ENCODE measurements around the gene DENND1A.
"Not testable (repeated sequence)": the region's sequence is repeated elsewhere in the genome, so short reads cannot be mapped to it uniquely, and the experiment has no call there.

DENND1A gene

DNA sequence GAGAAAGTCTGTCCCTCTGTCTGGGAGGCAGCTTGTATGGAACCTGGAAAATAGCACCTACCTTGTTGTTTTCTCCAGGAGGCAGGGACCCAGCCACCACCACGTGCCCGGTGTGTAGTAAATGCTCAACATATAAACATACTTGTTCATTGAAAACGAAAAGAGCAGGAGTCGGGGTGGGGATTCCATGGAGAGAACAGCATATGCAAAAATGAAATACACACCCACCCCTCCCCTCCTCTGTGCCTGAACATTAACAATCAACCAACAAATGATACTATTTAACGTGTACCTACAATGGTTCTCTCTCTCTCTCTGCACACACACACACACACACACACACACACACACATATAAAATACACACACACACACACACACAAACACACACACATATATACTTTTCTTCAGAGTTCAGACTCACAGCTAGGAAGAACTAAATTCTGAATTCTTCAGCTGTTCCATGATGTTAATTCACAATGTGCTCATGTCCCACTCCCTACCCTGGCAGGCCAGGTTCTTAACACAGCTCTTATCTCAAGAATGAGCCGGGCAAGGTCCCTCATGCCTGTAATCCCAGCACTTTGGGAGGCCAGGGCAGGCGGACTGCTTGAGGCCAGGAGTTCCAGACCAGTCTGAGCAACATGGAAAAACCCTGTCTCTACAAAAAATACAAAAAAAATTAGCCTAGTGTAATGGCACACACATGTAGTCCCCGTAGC lies 16.3 kb upstream of the DENND1A start:
- peak in 1 of 2 experiments; percentile 57 for DNase-seq

DNA sequence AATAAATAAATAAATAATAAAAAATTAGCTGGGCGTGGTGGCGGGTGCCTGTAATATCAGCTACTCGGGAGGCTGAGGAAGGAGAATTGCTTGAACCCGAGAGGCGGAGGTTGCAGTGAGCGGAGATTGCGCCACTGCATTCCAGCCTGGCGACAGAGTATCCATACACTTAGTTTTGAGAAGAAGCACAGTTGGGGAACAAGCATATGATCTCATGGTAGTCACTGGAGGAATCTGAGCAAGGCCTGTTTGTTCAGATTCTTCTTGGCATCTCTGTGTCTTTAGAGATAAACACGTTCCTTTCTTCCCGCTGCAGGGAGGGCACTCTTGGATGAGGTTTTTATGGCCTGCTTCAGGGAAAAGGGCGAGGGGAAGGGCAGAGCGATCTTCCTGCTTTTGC lies 15.6 kb upstream of the DENND1A start:
- DNase-seq, result no peak

DNA sequence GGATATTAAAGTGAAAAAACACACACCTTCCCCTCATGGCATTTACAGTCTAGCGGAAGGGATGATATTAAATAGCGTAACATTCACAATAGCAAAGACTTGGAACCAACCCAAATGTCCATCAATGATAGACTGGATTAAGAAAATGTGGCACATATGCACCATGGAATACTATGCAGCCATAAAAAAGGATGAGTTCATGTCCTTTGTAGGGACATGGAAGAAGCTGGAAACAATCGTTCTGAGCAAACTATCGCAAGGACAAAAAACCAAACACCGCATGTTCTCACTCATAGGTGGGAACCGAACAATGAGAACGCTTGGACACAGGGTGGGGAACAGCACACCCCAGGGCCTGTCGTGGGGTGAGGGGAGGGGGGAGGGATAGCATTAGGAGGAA lies 14.5 kb upstream of the DENND1A start:
- not testable (repeated sequence) for DNase-seq

DNA sequence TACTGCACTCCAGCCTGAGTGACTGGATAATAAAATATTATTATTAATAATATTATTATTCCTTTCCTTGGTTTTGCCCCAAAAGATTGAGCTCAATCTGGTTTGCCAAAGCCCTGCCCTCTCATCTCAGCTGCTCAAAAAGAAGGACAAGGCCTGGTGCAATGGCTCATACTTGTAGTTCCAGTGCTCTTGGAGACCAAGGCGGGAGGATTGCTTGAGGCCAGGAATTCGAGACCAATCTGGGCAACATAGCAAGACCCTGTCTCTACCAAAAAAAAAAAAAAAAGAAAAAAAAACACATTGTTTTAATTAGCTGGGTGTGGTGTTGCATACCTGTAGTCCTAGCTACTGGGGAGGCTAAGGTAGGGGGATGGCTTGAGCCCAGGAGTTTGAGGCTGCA lies 13.7 kb upstream of the DENND1A start:
- DNase-seq, result no peak

DNA sequence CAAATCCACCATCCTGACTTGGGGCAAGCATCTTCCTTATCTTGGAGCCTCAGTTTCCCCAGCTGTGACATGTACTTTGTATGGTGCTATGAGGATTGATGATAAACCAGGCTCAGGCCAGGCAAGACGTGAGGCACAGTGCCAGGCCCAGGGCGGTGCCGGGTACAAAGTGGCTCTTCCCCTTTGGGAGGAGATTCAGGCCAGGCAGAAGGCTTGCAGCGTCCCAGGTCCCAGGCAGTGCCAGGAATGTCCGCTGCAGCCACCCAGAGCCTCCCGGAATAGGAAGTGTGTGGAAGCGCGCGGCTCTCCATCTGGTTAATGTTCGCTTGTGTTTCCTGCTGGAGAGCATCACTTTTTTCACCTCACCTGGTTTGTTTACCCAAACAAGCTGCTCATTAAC lies 12.6 kb upstream of the DENND1A start:
- DNase-seq, result no peak

DNA sequence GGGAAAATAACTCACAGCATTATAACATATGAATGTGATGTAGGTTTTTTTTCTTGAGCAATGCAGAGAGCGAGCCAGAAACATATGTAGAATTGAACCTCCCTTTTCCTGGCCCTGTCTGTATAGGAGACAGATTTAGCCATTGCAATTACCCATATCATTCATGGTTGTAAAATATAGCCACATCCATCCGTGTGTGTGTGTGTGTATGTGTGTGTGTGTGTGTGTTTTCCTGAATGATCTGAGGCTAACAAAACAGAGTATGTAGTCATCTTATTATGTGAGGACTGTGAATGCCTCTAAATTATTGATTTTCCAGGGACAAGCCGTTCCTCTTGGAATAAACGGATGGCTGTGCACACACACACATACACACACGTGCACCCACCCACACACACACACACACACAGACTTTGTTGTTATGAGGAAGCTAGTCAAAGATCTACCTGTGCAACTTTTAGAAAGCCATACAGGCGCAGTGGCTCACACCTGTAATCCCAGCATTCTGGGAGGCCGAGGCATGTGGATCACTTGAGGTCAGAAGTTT lies 11.7 kb upstream of the DENND1A start:
- DNase-seq, result no peak

DNA sequence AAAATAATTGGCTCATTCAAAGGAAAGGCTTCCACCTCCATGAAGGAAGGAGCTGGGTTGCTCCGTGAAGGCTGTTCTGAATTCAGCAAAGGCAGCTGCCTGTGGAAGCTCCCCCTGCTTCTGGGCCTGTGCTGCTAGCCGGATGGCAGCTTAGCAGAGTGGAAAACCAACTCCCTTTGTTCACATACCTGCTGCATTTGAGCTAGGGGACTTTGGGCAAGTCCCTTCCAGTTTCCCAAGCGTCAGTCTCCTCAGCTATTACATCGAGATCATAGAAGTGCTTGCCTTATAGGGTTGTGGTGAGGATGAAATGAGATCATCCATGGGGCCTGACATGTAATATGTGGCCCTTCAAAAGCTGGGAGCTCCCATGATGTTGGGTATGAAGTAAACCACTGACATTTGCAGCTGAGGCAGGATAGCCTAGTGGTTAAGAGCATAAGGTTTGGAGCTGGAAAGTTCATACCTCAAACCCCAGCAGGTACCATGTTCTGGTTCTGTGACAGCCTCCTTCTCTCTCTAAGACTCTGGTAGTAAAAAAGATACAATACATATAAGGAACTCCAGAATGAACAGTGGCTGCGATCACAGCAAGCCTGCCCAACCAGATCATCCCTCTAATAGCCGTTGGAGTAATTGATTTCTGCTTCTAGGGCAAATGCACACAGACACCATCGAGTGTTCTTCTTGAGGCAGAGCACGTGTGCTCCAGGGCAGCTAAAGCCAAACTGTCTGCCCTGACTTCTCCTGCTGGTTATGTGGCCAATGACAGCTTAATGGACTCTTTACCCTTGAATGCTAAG lies 11.0 kb upstream of the DENND1A start:
- DNase-seq, result no peak

DNA sequence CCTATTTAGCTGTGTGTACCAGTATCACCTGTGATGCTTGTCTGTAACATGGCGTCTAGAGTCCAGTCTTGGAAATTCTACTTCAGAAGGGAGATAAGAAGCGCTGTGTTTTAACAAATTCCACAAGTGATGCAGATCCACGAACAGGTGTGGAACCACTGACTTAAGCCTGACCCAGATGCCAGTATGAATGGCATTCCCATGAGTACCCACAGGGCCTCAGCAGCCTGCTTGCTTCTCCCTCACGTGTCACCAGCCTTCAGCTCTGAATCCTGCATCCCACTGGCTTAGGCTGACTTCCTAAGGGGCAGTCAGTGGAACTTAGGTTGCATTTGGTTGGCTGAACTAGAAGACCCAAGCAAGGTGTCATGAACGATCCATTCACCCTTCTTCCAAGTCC lies 8.5 kb upstream of the DENND1A start:
- no peak for DNase-seq

DNA sequence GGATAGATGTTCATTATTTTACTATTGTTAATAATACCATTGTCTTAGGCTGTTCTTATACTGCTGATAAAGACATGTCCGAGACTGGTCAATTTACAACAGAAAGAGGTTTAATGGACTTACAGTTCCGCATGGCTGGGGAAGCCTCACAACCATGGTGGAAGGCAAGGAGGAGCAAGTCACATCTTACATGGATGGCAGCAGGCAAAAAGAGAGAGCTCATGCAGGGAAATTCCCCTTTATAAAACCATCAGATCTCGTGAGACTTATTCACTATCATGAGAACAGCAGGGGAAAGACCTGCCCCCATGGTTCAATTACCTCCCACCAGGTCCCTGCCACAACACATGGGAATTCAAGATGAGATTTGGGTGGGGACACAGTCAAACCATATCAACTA lies 6.6 kb upstream of the DENND1A start:
- not testable (repeated sequence) for DNase-seq

DNA sequence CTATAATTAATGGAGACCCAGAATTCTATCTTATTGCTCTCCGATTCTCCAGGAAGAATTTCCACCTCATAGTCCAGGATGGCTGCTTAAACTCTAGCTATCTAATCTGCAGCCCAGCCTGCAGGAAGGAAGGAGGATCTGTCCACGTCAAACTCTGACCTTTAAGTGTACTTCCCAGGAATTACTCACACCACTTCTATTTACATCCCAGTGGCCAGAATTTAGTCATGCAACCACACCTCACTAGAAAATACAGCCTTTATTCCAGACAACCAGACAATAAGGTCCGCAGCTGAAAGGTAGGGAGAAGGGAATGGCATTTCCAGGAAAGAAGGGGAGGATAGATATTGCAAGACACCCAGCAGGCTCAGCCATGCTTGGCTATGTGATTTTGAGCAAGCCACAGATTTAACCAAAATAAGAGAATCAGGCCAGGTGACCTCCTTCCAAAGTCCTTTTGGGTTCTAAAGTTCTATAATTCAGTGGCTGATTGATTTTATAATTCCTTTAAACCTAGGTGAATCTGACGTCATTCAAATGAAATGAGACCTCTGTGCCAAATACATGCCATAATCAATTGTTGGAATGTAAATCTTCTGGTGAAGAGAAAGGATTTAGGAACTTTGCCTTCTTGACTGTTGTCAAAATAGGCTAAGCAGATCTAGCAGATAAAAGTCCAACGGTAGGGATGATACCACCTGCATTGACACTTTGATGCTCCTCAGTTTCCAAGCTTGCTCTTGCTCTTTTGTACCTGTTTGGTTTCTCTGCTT lies 3.7 kb upstream of the DENND1A start:
- no peak for DNase-seq

DNA sequence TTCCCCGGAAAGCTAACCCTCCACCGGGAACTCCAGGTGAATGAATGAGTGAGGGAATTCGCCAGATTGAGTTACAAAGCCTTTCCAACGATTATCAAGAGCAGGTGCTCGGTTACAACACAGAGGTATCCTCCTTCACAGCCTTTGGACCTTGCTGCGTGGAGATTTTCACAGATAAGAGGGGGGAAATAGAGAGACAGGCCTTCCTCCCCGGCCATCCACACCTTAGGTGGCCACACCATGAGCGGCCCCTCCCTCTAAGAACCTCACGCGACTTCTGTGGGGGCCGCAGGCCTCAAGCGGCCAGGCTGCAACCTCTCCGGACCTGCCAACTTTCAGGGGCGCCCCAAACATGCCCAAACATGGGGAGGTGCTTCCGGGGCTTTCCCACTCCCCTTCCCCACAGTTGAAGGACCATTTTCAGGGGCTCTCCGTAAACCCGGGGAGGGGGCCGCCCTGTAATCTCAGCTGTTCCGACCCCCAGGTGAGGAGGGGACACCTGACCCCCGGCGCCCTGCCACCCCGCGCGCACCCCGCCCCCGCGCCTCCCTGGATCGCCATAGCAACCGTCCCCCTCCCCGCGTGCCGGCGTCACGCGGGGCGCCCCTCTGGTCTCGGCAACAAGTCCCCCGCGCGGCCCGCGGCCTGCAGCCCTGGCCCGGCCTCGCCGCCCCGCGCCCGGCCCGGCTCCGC lies 603 bp downstream of the DENND1A start:
- DNase-seq, result peak; percentile 5 to 40

DNA sequence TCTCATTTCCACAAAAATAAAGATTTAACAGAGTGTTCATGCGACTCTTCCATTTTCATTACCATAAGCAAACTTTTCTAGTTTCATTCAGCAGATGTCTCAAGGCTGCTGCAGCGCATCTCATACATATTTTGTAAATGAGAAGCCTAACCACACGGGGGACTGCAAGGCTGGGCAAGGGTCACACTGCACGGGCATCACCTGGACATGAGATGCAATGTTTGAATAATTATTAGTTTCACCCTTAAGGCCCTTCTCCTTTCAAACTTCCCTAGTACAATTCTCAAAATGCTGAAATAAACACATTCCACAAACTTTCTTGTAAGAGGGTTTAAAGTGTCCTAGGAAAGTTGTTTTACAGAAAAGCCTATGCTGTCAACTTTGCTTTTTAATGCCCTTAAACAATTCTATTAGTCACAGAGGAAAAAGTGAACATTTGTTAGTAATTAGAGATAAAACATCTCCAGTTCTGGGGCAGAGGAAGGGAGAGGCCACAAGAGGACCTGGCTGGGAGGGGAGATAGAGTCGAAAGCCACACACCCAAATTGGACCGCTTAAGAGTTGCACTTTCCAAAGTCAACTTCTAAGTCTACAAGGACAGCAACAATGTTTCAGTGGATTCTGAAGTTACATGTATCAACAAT lies 1.3 kb downstream of the DENND1A start:
- DNase-seq, result no peak

DNA sequence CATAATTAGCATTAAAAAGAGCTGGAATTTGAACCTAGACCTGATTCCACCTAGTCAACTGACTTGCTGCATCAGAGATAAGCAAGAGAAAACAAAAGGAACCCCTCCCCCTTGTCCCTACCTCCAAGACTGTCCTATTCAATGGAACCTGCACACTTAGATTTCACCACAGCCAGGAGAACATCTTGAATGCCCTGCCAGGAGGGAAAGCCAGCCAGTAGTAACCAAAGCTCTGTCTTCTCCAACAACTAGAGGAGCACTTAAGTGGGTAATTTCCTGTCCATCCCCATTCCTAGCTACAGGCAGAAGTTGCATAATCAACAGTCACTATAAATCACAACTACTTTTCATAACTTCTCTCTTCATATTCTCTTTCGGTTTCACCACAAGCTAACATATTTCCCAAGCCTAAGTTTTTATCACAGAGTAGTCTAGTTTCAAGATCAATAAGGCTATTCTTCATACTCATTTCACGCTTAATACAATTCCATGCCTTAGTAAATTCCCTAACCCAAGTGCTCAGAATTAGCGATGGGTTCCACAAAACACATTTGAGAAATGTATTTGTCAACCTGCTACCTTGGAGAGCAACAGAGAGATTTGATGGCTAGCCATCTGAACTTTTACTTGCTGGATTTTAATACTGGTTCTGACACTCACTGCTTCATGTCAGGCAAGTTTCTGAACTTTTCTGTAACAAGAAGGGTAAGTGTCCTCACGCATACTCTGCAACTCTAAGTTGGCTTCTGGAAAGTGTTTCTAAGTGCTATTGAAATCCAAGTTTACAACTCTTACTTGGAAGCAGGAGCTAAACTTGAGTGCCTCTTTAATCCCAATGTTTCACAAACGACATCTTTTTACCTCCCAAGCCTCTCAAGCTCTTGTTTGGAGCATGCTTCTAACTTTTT lies 2.0 kb downstream of the DENND1A start:
- no peak for DNase-seq

DNA sequence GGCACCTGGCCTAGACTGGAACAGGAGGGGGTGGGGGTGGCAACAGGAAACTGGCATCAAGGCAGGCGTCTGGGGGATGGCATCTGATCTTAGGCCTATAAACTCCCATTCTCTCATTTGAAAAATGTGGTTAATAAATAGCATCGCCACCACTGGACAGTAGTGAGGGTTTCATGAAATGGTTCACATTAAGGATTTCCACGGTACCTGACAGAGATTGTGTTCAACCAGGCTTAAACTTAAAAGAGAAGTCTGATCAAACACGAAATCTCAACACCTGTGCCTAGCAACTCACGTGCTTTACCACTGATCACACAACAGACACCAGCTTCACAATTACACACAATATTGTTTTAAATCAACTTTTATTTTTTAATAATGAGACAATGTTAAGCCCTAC lies 3.0 kb downstream of the DENND1A start:
- DNase-seq, result no peak

DNA sequence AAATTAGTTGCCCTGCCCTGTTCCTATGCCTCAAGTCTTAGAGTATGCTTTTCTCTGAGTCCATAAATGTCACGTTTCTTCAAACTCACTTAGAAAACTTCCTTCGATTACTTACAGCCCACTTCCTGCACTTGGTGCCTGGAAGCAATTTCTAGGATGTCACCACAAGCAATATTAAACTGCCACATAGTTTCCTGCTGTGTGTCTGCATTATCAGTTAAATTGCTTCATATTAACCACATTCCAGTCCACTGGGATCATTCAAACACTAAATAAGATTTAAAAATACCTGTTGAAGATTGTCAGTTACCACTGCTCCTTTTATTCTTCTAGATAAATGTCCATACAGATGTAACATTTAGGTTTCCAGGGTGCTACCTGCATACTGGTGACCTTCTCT lies 4.1 kb downstream of the DENND1A start:
- DNase-seq, result no peak

DNA sequence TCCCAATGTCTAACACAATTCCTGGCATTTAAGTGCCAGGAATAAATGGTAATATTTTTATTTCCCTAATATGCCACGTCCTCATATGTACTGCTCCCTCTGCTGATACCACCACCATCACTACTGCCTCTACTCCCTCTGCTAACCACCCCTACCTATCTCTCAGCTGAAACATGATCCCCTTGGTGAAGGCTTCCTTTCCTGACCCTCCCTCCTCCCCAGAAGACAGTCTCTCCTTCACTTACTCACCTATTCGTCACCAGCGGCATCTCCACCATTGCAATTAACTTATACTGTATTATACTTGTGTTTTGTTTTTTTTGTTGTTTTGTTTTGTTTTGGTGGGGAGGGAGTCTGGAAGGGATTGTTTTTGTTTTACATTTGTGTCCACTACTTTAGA lies 4.8 kb downstream of the DENND1A start:
- DNase-seq, result no peak

DNA sequence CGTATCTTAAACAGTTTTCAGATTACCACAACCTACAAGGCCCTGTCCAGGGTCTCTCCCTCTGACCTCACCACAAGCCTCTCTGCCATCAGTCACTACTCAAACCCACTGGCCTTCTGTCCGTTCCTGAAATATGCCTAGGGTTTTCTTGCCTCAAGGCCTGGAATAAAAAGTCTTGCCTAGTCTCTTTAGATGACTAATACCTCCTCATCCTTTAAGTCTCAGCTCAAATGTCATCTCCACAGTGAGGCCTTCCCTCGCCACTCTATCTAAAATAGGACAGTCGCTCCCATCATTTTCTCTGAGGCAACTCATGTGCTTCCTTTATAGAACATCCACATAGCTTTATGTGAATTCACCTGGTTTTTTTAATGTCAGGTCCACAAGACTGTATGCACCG lies 5.2 kb downstream of the DENND1A start:
- DNase-seq, result no peak

DNA sequence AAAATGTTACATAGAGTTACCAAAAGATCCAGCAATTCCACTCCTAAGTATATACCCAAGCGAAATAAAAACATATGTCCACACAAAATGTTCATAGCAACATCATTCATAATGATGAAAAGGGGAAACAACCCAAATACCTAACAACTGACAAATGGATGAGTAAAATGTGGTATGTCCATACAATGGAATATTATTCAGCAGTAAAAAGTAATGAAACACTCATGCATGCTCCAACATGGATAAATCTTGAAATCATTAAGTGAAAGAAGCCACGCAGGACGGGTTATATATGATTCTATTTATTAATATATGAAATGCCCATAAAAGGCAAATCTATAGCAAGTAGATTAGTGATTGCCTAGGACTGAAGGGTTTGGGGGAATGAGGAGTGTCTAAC lies 6.0 kb downstream of the DENND1A start:
- no peak for DNase-seq

DNA sequence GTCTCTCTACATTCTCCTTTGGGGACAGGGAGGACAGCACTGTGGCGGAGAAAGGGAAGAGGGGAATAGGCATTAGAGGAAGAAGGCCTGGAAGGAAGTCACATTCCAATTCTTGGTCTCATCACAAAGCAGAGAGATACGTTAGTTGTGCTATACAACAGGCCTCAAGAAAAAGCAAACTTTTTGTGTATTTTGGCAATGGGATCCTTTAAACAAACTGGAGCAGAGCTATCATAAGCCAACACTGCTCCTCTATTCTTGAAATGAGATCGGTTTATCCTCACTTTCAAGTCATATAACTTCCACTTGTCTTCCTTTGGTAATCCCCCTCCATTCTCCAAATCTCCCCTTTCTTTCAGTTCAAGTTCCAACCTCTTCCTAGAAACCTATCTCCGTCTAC lies 6.5 kb downstream of the DENND1A start:
- no peak for DNase-seq

DNA sequence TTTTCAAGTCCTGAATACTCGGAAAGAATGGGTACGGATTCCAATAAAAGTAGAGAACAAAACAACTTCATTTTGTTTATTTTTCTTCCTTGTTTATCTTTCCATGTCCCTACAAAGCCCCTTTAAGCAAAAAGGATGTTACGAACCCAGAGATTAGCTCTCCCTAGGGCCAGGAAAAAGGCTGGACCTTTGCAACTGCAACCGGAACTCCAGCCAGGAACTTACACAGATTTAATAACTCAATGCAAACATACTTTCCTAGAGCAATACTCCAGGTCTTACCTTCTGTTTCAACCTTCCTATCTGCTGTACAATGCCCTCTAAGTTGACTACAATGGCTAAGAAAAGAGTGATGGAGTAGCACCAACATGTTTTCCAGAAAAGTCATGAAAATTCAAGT lies 7.0 kb downstream of the DENND1A start:
- no peak for DNase-seq

DNA sequence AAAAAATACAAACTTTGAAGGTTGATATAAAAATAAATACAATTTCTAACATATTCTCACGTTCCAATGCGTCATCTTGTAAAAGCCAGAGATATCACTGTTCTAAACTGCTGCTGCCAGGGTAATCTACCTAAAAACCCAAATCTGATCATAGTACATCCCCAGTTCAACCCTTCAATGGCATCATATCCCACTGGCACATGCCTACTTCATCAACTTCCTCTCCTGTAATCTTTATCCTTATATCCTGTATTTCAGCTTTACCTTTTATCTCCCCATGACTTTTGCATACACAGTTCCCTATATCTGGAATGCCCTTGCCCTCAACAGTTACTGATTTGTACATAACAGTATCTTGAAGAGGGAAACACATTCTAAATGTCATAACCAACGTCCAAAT lies 7.5 kb downstream of the DENND1A start:
- DNase-seq, result no peak
